Kidney epithelial cell (primary cell): Measurements from ENCODE around the gene MAP3K20. TPM values are rescaled to one million over a fixed set of nuclear protein-coding genes. Genes with fewer than 3 reads are reported as not detected.
"Not testable (repeated sequence)": the region's sequence is repeated elsewhere in the genome, so short reads cannot be mapped to it uniquely, and the experiment has no call there.

ENCODE experiments used
- DNase-seq: peaks from one replicate; pipeline ENCODE4 v3.0.0-alpha.2; 2010; ENCODE audit warnings: low read depth
- H3K27me3 ChIP-seq: 2 replicates; pipeline ENCODE4 v1.6.0; 2011; ENCODE audit warnings: low read length; ENCODE audit not compliant: control insufficient read depth, insufficient read depth
- H3K36me3 ChIP-seq: 2 replicates; pipeline ENCODE4 v1.5.1; 2011; ENCODE audit warnings: low read length; ENCODE audit not compliant: control insufficient read depth, insufficient read depth
- H3K4me3 ChIP-seq: 2 replicates; pipeline ENCODE4 v1.5.1; 2011; ENCODE audit warnings: low read depth, mild to moderate bottlenecking, control low read depth, low read length
- total RNA-seq: library from RNA; depleted of rRNA; stranded (reverse); fragments of >200 nt; gene quantifications from 2 replicates; pipeline ENCODE4 v1.2.3, GENCODE V29; 2015
- TF ChIP-seq, protein P1 (sequence below): IDR thresholded peaks from 2 replicates; pipeline ENCODE4 v1.5.1; 2011; ENCODE audit warnings: mild to moderate bottlenecking, moderate library complexity, low read length, control low read depth, inconsistent platforms; ENCODE audit not compliant: insufficient read depth, poor library complexity, severe bottlenecking

The MAP3K20 gene
- total RNA-seq, 1 donor from 2014 or later, result 18.9 TPM

DNA sequence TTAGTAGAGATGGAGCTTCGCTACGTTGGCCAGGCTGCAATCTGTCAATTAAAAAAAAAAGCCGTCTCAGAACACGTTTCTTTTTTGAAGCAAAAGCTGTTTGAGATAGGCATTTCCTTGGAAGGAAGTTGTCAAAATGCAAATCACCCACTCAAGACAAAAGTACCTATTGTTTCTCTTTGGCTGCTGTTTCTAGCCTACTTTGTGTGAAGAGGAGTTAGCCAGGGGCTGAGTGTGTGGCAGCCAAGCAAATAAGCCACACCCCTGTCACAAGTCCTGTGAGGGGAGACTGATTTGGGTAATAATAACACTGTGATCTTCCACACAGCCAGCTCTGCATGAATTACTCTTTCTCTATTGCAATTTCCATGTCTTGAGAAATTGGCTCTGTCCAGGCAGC is 231.6 kb downstream of the MAP3K20 start:
- no peak overlapping the region for H3K4me3 ChIP-seq
- no peaks in the 10 kb centered on the region for H3K27me3 ChIP-seq
- DNase-seq, result no peak
- TF ChIP-seq, protein P1, sequence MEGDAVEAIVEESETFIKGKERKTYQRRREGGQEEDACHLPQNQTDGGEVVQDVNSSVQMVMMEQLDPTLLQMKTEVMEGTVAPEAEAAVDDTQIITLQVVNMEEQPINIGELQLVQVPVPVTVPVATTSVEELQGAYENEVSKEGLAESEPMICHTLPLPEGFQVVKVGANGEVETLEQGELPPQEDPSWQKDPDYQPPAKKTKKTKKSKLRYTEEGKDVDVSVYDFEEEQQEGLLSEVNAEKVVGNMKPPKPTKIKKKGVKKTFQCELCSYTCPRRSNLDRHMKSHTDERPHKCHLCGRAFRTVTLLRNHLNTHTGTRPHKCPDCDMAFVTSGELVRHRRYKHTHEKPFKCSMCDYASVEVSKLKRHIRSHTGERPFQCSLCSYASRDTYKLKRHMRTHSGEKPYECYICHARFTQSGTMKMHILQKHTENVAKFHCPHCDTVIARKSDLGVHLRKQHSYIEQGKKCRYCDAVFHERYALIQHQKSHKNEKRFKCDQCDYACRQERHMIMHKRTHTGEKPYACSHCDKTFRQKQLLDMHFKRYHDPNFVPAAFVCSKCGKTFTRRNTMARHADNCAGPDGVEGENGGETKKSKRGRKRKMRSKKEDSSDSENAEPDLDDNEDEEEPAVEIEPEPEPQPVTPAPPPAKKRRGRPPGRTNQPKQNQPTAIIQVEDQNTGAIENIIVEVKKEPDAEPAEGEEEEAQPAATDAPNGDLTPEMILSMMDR, result no peak
- no peaks in the 10 kb centered on the region for H3K36me3 ChIP-seq

DNA sequence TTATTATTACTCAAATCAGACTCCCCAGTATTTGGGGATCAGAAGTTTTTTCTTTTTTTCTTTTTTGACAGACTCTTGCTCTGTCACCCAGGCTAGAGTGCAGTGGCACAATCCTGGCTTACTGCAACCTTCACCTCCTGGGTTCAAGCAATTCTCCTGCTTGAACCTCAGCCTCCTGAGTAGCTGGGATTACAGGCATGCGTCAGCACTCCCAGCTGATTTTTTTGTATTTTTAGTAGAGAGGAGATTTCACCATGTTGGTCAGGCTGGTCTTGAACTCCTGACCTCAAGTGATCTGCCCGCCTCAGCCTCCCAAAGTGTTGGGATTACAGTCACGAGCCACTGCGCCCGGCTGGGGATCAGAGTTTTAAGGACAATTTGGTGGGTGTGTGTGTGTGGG is 233.7 kb downstream of the MAP3K20 start:
- not testable (repeated sequence) for H3K36me3 ChIP-seq, H3K4me3 ChIP-seq, DNase-seq, H3K27me3 ChIP-seq

DNA sequence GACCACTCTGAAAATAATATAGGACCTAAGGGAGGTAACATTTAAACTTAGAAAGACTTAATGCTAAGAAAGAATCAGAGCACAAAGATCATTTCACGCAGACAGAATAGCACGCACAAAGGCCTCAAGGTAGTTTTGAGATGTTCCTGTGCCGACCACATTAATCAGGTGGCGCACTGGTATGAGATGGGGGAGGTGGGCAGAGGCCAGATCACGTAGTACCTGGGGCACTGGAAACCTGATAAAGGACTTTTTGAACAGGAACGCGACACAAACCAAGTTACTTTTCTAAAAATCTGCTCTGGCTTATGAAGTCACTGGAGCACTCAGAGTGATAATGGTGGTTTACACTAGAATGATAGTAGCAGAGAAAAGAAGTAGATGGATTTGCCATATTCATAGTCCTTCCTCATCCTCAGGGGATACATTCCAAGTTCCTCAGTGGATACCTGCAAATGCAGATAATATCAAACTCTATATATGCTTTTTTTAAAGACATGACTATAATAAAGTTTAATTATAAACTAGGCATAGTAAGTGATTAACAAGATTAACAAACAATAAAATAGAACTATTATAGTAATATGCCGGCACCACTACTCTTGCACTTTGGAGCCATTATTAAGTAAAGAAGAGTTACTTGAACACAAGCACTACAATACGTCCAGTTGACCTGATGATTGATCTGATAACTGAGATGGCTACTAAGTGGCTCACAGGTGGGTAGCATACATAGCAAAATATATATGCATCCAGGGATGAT is 236.4 kb downstream of the MAP3K20 start:
- DNase-seq, result no peak

More for the DNA sequence above, 236.4 kb downstream of the MAP3K20 start:
- H3K4me3 ChIP-seq, result no peak overlapping the region
- no peaks in the 10 kb centered on the region for H3K36me3 ChIP-seq
- TF ChIP-seq, protein P1, result no peak
- H3K27me3 ChIP-seq, result no peaks in the 10 kb centered on the region
